GM20000 (cell line): ENCODE measurements around the gene MMD.
"Not testable (repeated sequence)": the region's sequence is repeated elsewhere in the genome, so short reads cannot be mapped to it uniquely, and the experiment has no call there.

Source experiments
- DNase-seq: peaks from one replicate; pipeline ENCODE4 v3.0.0; 2012; ENCODE audit warnings: low spot score
- TF ChIP-seq, protein P1 (sequence below): IDR thresholded peaks from 2 replicates; pipeline ENCODE4 v1.5.1; 2012; ENCODE audit warnings: mild to moderate bottlenecking, control low read depth; ENCODE audit errors: extremely low read depth, missing control alignments

MMD gene

DNA sequence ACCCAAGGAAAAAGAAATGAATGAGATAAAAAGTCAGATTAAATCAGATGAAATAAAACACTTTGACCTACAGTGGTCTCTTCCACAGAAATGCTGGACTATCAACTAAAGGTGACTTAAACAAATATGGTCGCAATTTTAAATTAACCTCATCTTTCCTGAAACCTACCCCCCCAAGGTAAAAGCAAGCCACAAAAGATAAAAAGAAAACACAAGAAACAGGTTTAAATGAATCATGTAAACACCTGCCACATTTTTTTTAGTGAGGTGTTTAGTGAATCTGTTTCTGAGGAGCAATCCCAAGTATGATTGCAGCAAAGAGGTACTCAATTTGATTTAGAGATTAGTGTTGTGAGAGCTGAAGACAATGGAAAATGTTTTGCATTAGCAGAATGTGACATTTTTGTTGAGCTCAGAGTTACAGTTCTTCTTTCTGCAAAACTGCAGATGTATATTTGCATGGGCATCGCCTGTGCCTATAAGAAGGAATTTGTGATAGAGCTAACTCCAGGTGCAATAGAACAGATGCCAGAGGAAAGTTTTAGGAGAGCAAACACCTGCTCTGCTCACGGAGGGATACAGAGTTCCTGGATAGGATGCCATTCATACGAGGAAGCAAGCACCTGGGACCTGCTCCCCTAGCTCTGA, 3.4 kb upstream of the MMD start:
- no peak for DNase-seq
- TF ChIP-seq, protein P1, sequence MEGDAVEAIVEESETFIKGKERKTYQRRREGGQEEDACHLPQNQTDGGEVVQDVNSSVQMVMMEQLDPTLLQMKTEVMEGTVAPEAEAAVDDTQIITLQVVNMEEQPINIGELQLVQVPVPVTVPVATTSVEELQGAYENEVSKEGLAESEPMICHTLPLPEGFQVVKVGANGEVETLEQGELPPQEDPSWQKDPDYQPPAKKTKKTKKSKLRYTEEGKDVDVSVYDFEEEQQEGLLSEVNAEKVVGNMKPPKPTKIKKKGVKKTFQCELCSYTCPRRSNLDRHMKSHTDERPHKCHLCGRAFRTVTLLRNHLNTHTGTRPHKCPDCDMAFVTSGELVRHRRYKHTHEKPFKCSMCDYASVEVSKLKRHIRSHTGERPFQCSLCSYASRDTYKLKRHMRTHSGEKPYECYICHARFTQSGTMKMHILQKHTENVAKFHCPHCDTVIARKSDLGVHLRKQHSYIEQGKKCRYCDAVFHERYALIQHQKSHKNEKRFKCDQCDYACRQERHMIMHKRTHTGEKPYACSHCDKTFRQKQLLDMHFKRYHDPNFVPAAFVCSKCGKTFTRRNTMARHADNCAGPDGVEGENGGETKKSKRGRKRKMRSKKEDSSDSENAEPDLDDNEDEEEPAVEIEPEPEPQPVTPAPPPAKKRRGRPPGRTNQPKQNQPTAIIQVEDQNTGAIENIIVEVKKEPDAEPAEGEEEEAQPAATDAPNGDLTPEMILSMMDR: no peak

DNA sequence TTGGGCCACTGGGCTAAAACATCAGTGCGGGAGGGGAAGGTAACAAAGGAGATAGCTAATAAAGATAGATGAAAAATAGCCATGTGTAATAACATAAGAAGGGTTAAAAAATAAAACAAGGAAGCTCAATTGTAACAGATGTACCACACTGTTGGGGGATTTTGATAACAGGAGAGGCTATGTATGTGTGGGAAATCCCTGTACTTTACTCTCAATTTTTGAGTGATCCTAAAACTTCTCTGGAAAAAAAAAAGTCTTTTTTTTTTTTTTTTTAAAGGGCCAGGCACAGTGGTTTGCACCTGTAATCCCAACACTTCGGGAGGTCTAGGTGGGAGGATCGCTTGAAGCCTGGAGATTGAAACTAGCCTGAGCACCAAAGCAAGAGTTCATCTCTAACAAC, 1.9 kb upstream of the MMD start:
- DNase-seq: no peak
- TF ChIP-seq, protein P1: no peak

DNA sequence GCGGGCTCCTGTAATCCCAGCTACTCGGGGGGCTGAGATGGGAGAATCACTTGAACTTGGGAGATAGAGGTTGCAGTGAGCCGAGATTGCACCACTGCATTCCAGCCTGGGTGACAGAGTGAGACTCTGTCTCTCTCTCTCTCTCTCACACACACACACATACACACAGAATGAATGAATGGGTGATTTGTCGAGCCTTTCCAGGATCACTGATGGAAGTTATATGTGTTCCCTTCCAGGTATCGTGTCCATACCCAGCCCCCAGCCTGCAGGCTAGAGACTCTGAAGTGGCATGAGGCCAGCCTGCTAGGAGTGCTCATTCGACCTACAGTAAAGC, 1.2 kb upstream of the MMD start:
- not testable (repeated sequence) for DNase-seq

DNA sequence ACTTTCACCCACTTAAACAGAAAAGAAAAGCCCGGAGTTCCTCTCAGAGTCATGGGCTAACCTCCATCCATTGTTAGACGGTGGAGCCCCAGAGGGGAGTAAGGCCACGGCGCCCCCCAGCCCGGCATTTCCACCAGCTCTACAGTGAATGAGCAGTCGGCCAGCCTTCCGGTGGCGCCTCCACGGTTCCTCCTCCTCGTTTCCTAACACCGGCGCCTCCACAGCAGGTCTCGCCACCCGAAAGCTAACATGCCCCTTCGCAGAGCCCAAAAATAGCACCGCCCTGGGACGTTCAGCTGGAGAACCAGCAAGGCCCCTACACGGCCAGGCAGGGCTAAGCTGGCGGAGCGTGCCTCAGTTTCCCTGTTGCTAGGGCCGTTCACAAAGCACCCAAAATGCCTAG, 858 bp downstream of the MMD start:
- DNase-seq: peak; percentile 47
- TF ChIP-seq, protein P1: no peak

DNA sequence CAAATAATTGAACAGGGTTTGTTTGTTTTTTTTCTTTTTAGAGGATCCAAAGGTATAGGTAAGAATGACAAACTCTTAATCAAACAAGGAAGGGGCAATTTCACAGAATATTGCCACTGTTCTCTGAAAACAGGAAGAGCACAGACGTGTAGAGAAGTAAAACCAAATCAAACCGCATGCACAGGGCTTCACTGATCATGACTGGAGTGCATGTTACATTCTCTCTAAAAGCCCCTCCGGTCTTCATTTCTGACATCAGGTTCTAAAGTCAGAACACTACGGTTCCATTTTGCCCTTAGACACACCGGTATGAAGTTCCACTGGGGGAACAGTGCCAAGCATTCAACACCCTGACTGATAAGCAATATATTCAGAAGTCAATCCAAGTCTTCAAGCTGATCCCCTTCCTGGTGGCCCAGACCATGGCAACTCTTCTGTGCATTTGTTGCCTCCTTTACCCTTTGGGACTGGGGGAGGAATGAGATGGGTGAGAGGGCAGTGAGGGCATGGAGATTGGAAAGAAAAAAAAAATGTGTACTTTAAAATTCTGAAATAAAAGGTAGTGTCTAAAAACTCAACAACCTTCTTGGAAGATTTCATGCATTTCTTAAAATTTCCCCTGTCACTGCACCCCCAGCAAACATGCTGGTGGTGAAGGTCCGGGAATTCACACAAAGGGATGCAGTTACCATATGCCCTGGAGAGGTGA, 1.4 kb downstream of the MMD start:
- DNase-seq: peak; percentile 56
- TF ChIP-seq, protein P1: no peak

DNA sequence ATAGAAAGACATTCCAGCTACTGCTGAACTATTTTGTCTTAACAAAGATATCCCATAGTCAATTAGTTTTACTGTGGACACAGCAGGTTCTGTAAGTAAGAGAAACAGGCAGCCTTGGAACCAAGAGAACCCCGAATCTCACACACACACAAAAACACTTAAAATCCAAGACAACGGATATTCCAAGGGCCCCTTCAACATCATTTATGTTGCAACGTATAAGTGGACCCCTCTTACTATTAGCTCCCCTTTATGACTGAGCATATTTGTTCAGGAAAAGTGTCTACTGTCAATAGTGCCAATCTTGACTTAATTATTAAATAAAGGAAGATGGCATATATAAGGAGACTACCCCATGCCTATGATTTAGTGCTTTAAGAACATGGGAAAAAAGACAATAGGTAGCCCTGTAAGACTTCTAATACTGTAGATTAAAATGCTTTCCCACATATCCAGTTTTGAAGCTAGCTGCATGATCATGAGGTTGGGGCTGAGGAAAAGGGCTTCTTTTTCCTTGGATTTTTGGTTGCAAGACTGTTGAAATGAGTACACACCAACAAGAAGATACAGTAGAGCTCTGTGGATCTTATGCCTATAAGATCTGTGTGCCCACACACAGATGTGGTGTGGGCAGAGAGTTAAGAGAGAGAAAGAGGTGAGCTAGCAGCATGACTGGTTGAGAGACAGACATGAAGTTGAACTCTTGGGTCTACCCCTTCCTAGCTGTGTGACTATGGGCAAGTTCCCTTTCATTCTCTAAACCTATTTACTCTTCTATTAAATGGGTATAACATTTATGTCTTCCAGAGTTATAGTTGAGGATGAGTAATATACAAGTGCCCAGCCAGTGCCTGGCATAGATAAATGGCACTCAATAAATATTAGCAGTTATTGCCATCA, 3.0 kb downstream of the MMD start:
- TF ChIP-seq, protein P1: no peak
- DNase-seq: no peak

DNA sequence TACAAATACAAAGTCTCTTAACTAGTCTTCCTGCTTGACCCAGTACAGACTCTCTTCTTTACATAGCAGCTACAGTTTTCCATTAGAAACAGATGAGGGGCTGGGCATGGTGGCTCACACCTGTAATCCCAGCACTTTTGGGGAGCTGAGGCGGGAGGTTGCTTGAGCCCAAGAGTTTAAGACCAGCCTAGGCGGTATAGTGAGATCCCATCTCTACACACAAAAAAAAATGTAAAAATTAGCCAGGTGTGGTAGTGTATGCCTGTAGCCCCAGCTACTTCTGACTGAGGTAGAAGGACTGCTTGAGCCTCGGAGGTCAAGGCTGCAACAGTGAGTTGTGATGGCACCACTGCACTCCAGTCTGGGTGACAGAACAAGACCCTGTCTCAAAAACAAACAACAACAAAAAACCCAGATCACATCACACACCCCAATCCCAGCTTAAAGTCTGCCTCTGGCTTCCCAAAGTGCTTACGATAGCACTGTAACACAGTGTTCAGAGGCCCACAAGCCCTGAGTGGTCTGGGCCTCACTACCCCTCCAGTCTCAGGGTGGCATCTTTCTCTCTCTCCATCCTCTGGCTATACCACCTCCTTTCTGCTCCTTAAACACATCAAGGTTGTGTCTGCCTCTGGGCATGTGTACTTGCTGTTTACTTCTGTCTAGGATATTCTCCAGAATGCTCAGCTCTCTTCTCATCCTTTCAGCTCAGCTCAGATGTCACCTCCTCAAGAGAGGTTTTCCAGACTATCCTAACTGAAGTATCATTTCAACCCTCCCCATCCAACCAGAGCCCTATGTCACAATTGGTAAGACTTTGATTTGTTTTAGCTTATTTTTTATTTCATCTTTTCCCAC, 4.0 kb downstream of the MMD start:
- TF ChIP-seq, protein P1: no peak
- DNase-seq: no peak
